AG04449 (cell line): ENCODE measurements around the gene TRIM54.
"Not testable (repeated sequence)": the region's sequence is repeated elsewhere in the genome, so short reads cannot be mapped to it uniquely, and the experiment has no call there.

ENCODE experiments used
- CTCF ChIA-PET: fragments of 350-600 bp; formaldehyde crosslinking; extraction: SDS; loops from one replicate; lab custom pipeline; 2021; ENCODE audit warnings: antibody characterized with exemption; lab: Yijun Ruan, JAX
- POLR2A ChIA-PET: fragments of 400-600, 350-600 bp; formaldehyde crosslinking; extraction: SDS; loops from one replicate; lab custom pipeline; 2020; ENCODE audit warnings: antibody characterized with exemption, inconsistent platforms; lab: Yijun Ruan, JAX
- DNase-seq: peaks from one replicate; pipeline ENCODE4 v3.0.0-alpha.2; 2010; ENCODE audit warnings: low read depth, low spot score
- H3K4me3 ChIP-seq: 2 replicates; pipeline ENCODE4 v1.5.1; 2011; ENCODE audit warnings: low read depth, mild to moderate bottlenecking, control low read depth, low read length
- CTCF ChIP-seq: IDR thresholded peaks from one replicate; pipeline ENCODE4 v1.5.1; 2011; ENCODE audit warnings: mild to moderate bottlenecking, moderate library complexity, low read length, control low read depth, inconsistent platforms; ENCODE audit not compliant: insufficient read depth; ENCODE audit errors: missing control alignments

Gene TRIM54

GRCh38 chr2:27296481-27296880, 14.3 kb downstream of the TRIM54 start:
- ChIA-PET POLR2A (no interaction called here), CTCF (interaction anchor here (1.0 to 2.0 kb wide), 2 partner anchors 12 to 17 kb away, joined by 4 to 7 read pairs; no protein-coding TSS in a partner anchor)
- H3K4me3 ChIP-seq: no peak overlapping the region
- TF ChIP-seq CTCF: no peak
- no peak for DNase-seq

- CTCF ChIA-PET: interaction anchor here (1.2 to 7.1 kb wide), 3 partner anchors 13 to 18 kb away, joined by 3 to 116 read pairs (median 7); partner anchors contain the start of gene TRIM54
- no peak overlapping the region for H3K4me3 ChIP-seq
- DNase-seq: no peak
- POLR2A ChIA-PET: no interaction called here
- TF ChIP-seq CTCF: no peak
These were observed 15.0 kb downstream of the TRIM54 start for GRCh38 chr2:27297195-27297594.

DNA sequence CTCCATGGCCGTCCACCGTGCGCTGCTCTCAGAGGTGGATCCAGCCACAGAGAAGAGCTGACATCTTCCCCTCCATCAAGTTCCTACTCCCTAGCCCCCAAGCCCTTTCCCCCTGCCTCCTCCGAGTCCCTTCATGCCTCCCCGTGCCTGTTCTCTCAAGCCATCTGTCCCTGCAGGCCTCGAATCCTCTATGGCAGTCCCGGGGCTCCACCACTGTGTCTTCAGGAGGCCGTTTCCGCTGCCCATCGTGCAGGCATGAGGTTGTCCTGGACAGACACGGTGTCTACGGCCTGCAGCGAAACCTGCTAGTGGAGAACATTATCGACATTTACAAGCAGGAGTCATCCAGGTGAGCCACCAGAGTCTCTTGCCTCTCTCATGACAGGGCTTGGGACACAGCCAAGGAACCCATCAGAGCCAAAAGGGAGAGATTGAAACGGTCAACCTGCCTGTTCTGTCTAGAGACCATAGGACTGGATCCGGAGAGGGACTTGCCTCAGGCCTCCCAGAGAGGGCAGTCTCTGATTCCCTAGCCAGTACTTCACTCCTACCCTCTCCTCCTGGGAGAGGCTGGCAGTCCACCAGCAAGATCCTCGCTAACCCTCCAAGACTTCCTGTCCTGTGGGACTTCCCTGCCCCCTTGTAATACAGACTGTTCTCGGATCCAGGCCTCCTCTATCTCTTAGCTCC, 16.3 kb downstream of the TRIM54 start:
- DNase-seq: no peak
- ChIA-PET CTCF (interaction anchor here (0.7 to 8.1 kb wide), 5 partner anchors 6 to 200 kb away, joined by 3 to 155 read pairs (median 104); partner anchors contain the start of gene TRIM54), POLR2A (no interaction called here)
- H3K4me3 ChIP-seq: no peak overlapping the region
- no peak for TF ChIP-seq CTCF

- H3K4me3 ChIP-seq, POLR2A ChIA-PET, DNase-seq: not testable (repeated sequence)
- CTCF ChIA-PET: interaction anchor here (0.9 to 8.1 kb wide), 11 partner anchors 9 to 215 kb away, joined by 3 to 155 read pairs (median 5); partner anchors contain the start of genes MPV17, SLC30A3 and TRIM54
These were observed 18.4 kb downstream of the TRIM54 start for GRCh38 chr2:27300606-27301005.

DNA sequence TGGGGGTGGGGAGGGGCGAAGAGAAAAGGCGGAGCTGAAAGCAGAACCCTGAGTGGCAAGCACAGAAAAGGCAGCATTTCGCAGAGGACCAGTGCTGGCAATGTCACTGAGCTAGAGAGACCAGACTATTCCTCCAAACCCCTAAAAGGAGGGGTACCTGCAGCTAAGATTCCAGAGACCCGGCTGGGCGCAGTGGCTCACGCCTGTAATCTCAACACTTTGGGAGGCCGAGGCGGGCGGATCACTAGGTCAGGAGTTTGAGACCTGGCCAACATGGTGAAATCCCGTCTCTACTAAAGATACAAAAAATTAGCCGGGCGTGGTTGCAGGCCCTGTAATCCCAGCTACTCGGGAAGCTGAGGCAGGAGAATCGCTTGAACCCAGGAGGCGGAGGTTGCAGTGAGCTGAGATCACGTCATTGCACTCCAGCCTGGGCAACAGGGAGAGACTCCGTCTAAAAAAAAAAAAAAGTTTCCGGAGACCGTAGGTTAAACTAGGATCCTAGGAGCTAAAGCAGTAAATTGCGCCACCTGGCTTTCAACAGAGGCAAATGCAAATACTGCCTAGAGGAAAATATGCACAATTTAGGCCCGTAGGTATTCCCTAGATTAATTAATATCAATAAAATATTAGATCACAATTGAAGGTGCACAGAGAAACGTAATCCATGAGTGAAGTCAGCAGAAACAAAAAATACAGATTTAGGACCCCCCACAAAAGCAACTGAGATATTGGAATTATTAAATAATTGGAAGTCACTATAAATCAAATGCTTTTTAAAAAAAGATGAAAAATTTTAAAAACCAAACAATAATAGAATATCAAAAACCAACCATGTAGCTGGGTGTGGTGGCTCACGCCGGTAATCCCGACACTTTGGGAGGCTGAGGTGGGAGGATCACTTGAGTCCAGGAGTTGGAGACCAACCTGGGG, 21.1 kb downstream of the TRIM54 start:
- POLR2A ChIA-PET: interaction anchor here (0.6 to 1.0 kb wide), 2 partner anchors 10 to 38 kb away, joined by 3 read pairs; no protein-coding TSS in a partner anchor

More for the DNA sequence above, 21.1 kb downstream of the TRIM54 start:
- no peak overlapping the region for H3K4me3 ChIP-seq
- CTCF ChIA-PET: interaction anchor here (0.6 to 8.1 kb wide), 53 partner anchors 10 to 379 kb away, joined by 3 to 155 read pairs (median 5); partner anchors contain the start of genes ABHD1, ATRAID, KHK and MPV17
- DNase-seq: no peak
- TF ChIP-seq CTCF: peak; percentile 65
